ENCODE measurements around the gene STX4. TPM values are rescaled to one million over a fixed set of nuclear protein-coding genes. Genes with fewer than 3 reads are reported as not detected.

The STX4 gene
- 43.0 TPM for polyA plus RNA-seq (ENCODE audit: insufficient read length)

GRCh38 chr16:31032736-31033708 is at the start of gene STX4:
Gene STX4, plus strand, starts transcription at chr16:31033558. Its CDS starts 248 bp downstream, at chr16:31033806.
- DNase-seq (ENCODE audit: low read depth) = peak; percentile 96

- no peak for DNase-seq (ENCODE audit: low read depth)
Observed at GRCh38 chr16:30983898-30984610, 49.3 kb upstream of the STX4 start.

- DNase-seq (ENCODE audit: low read depth) = no peak
Observed at GRCh38 chr16:30984669-30985400, 48.5 kb upstream of the STX4 start, which contains the start of gene HSD3B7. Gene HSD3B7, plus strand, starts transcription at chr16:30985207. Its CDS starts 452 bp downstream, at chr16:30985659.

GRCh38 chr16:30985401-30986128 is 47.8 kb upstream of the STX4 start:
- DNase-seq (ENCODE audit: low read depth) = no peak

GRCh38 chr16:30986129-30986991 is 47.0 kb upstream of the STX4 start:
- no peak for DNase-seq (ENCODE audit: low read depth)

- no peak for DNase-seq (ENCODE audit: low read depth)
Observed at GRCh38 chr16:30987581-30988190, 45.7 kb upstream of the STX4 start.

GRCh38 chr16:30989469-30990047 is 43.8 kb upstream of the STX4 start:
- no peak for DNase-seq (ENCODE audit: low read depth)

- no peak for DNase-seq (ENCODE audit: low read depth)
Observed at GRCh38 chr16:30990105-30990504, 43.3 kb upstream of the STX4 start.

GRCh38 chr16:30991052-30991451 is 42.3 kb upstream of the STX4 start:
- no peak for DNase-seq (ENCODE audit: low read depth)

GRCh38 chr16:30992276-30992780 is 41.0 kb upstream of the STX4 start:
- DNase-seq (ENCODE audit: low read depth) = no peak

- DNase-seq (ENCODE audit: low read depth) = no peak
Observed at GRCh38 chr16:30992931-30993816, 40.2 kb upstream of the STX4 start.

GRCh38 chr16:30995927-30996323 is 37.4 kb upstream of the STX4 start:
- DNase-seq (ENCODE audit: low read depth) = no peak

- no peak for DNase-seq (ENCODE audit: low read depth)
Observed at GRCh38 chr16:30996324-30996984, 36.9 kb upstream of the STX4 start.

GRCh38 chr16:30996985-30997724 is 36.2 kb upstream of the STX4 start:
- no peak for DNase-seq (ENCODE audit: low read depth)

- no peak for DNase-seq (ENCODE audit: low read depth)
Observed at GRCh38 chr16:30997725-30998711, 35.3 kb upstream of the STX4 start.
